Omental fat pad (tissue), 4 donors: Measurements from ENCODE around the gene MICU2. TPM values are rescaled to one million over a fixed set of nuclear protein-coding genes. Genes with fewer than 3 reads are reported as not detected.

Experiments
- ATAC-seq: fragments of 150-250 bp; one replicate; pipeline ENCODE4 v1.9.1; 2016; ENCODE audit warnings: mild to moderate bottlenecking, moderate library complexity; ENCODE audit not compliant: low FRiP score
- DNase-seq: peaks from one replicate; pipeline ENCODE4 v3.0.0-alpha.2; 2019; ENCODE audit warnings: low spot score
- CTCF ChIP-seq, 3 donors: fragments of 450-650 bp; IDR thresholded peaks; one replicate each; pipeline ENCODE4 v1.5.1; 2016 to 2017; ENCODE audit warnings: antibody characterized with exemption in 3 of 3, mild to moderate bottlenecking in 3 of 3, moderate library complexity in 2 of 3
- total RNA-seq, 4 donors: library from RNA; depleted of rRNA; stranded (reverse); fragments of >200 nt; gene quantifications; one replicate each; pipeline ENCODE4 v1.1.0, GENCODE V29; 2016

MICU2 gene
- total RNA-seq, 4 donors from 2014 or later = 46.2 to 53.1 (median 47.9) TPM

- ATAC-seq (no peak), DNase-seq (no peak)
- TF ChIP-seq CTCF (IDR thresholded peaks at IDR 0.05) = no peak
Observed at GRCh38 chr13:21583478-21583877, 20.5 kb downstream of the MICU2 start.

- DNase-seq (no peak), ATAC-seq (no peak)
- no peak for TF ChIP-seq CTCF (IDR thresholded peaks at IDR 0.05)
Observed at GRCh38 chr13:21580736-21581135, 23.2 kb downstream of the MICU2 start.

- no peak for ATAC-seq
- no peak for TF ChIP-seq CTCF (IDR thresholded peaks at IDR 0.05)
- no peak for DNase-seq
Observed at GRCh38 chr13:21579754-21580316, 24.1 kb downstream of the MICU2 start.

GRCh38 chr13:21578748-21579147 is 25.2 kb downstream of the MICU2 start:
- DNase-seq (no peak), ATAC-seq (no peak)
- no peak for TF ChIP-seq CTCF (IDR thresholded peaks at IDR 0.05)

- no peak for TF ChIP-seq CTCF (IDR thresholded peaks at IDR 0.05)
- ATAC-seq = no peak
- no peak for DNase-seq
Observed at GRCh38 chr13:21576426-21576825, 27.5 kb downstream of the MICU2 start.

- TF ChIP-seq CTCF (IDR thresholded peaks at IDR 0.05) = no peak
- no peak for ATAC-seq
- no peak for DNase-seq
Observed at GRCh38 chr13:21573920-21574712, 29.9 kb downstream of the MICU2 start.

- ATAC-seq = no peak
Observed at GRCh38 chr13:21569686-21570085, 34.3 kb downstream of the MICU2 start.

More at GRCh38 chr13:21569686-21570085, 34.3 kb downstream of the MICU2 start:
- no peak for DNase-seq
- TF ChIP-seq CTCF (IDR thresholded peaks at IDR 0.05) = no peak
